ENCODE data around the gene ADAM8. TPM values are rescaled to one million over a fixed set of nuclear protein-coding genes. Genes with fewer than 3 reads are reported as not detected.
"Not testable (repeated sequence)": the region's sequence is repeated elsewhere in the genome, so short reads cannot be mapped to it uniquely, and the experiment has no call there.

Gene ADAM8
- polyA plus RNA-seq, 5 donors = 2.0 to 4.4 (median 2.6) TPM

DNA sequence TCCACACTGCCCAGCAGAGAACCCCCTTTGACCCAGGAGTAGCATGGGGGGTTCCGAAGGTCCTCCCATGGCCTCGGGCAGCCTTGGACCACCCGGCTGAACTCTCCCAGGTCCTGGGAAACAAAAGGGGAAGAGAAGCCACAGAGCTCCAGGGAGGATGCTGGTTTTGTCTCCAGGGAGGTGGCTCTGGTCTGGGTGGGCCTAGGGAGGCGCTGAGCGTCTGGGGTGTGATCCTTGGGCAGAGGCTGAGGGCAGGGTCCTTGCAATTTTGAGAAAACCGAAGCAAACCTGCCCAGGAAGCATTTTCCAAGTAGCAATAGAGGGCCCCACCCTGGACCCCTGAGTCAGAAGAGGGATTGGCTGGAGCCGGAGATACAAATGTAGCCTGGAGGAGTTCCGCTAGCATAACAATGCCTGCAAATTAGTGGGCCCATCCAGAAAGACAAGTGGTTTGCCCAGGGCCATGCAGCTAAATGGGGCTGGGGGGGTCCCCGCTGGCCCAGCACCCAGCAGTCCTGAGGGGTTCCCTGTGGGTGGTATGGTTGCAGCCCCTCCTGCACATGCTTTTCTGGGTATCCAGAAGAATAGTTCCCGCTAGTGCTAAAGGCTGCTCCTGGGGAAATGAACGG, 44.6 kb downstream of the ADAM8 start:
- DNase-seq = no peak

DNA sequence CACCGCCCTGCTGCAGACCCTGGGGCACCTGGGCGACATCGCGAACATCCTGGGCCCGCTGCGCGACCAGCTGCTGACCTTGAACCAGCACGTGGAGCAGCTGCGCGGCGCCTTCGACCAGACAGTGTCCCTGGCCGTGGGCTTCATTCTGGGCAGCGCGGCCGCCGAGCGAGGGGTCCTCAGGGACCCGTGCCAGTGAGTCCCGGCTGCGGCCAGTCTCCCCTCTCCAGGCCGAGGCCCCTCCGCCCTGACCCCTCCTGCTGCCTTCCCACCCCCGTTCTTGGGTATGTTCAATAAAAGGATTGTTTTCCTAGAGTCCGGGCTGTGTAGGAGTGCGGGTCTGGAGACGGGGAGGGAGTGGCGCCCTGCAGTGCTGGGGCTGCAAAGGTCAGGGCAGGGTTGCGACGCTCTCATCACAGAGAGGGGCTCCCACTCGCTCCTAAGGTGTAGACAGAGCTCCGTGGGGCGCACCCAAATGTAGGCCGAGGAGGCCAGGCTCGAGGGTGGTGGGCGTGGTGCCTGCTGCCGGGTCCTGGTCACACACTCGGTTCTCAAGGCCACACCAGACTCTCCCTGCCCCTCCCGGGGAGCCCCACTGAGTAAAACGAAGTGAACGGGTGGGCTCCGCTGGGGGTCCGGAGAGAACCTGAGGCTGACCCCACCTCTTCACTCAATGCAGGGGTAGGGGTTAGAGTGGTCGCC, 45.3 kb downstream of the ADAM8 start:
- DNase-seq = no peak

DNA sequence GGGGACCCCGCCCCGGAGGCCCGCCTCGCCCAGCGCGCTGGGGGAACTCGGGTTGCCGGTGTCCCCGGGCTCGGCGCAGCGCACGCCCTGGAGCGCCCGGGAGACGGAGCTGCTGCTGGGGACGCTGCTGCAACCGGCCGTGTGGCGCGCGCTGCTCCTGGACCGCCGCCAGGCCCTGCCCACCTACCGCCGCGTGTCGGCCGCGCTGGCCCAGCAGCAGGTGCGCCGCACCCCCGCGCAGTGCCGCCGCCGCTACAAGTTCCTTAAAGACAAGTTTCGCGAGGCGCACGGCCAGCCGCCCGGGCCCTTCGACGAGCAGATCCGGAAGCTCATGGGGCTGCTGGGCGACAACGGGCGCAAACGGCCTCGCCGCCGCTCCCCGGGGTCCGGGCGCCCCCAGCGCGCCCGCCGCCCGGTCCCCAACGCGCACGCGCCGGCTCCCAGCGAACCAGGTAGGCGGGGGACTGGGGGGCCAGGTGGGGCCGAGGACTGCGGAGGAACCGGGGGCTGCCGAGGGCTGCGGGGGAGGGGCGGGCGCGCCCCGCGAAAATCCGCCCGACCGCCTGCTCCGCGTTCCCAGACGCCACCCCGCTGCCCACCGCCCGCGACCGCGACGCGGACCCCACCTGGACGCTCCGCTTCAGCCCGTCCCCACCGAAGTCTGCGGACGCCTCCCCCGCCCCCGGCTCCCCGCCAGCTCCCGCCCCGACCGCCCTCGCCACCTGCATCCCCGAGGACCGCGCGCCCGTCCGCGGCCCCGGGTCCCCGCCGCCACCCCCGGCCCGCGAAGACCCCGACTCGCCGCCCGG, 46.1 kb downstream of the ADAM8 start:
- DNase-seq = no peak

DNA sequence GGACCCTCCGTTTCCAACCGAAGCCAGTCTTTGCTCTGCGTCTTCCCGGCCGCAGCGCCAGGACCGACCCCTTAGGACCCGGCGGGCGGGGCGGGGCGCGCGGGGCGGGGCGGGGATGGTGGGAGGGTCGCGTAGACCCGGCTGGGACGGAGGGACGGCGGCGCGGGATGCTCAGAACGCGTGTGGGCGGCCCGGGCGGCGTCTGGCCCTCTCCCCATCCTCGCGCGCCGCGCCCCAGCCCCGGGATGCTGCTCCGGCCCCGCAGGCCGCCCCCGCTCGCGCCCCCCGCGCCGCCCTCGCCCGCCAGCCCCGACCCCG, 46.7 kb downstream of the ADAM8 start, which contains the start of gene UTF1:
TSS of gene UTF1 (plus strand) at position 174 of the 318 bp plus-strand sequence. CDS start at position 246, 72 bp downstream.
- DNase-seq = no peak

- no peak for DNase-seq
These were observed 47.2 kb downstream of the ADAM8 start for GRCh38 chr10:133229265-133230043.

DNA sequence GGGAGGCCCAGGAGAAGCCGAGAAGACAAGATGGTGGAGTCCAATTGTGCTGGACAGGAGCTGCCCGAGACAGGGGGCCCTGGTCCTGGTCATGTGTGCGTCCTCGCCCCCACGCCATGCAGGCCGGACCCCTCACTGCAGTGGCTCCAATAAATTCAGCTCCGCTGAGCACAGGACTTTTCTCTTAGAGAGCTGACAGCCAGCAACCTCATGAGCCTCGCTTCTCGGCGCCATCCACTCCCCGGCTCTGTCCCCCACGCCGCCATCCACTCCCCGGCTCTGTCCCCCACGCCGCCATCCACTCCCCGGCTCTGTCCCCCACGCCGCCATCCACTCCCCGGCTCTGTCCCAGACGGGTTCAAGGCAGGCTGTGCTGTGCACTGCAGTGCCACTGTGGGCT, 49.4 kb downstream of the ADAM8 start:
- DNase-seq = no peak

GRCh38 chr10:133226251-133226808, 50.3 kb downstream of the ADAM8 start:
- no peak for DNase-seq

DNA sequence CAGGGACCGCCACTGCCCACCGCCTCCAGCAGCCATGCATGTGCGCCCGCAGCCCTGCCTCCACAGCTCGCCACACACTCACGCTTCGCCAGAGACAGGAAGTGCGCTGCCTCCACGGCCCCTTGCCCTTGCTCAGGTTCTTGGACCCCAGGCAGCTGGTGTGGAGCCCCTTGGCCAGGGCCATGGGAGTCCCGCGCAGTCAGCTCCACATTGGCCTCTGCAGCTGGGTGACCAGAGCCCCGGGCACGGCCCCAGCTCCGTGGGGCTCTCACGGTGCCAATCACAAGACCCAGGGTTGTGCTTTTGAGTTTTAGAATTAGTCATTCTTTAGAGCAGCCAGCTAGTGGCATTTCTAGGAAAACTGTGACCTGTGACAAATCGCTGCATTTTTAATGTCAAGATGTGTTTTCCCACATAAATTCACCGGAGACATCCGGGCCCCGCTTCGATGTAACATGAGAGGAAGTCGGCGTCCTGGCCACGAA, 50.9 kb downstream of the ADAM8 start:
- no peak for DNase-seq

GRCh38 chr10:133224756-133225372, 51.8 kb downstream of the ADAM8 start:
- no peak for DNase-seq

DNA sequence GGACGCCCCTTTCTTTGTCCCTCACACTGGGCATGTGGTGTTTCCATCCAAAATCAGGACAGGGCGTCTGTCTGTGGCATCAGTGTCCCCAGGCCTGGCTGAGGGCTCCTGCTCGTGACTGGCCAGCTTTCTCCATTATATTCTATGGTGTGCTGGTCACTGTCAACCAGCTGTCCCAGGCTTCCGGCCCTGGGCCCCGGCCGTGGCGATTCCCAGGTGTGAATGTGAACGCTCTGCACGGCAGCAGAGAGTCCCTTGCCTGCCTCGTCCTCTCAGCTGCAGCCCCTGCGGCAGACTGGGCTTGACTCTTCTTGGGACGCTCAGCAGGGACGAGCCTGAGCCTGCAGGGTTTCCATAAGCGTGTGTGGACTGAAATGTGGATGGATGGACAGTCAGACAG, 52.6 kb downstream of the ADAM8 start:
- DNase-seq = no peak

DNA sequence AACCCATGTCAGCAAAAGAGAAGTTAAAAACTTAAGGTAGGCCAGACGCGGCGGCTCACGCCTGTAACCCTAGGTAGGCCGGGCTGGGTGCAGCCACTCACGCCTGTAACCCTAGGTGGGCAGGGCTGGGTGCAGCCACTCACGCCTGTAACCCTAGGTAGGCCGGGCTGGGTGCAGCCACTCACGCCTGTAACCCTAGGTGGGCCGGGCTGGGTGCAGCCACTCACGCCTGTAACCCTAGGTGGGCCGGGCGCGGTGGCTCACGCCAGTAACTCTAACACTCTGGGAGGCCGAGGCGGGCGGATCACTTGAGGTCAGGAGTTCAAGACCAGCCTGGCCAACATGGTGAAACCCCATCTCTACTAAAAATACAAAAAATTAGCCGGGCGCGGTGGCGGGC, 54.9 kb downstream of the ADAM8 start:
- DNase-seq = not testable (repeated sequence)

DNA sequence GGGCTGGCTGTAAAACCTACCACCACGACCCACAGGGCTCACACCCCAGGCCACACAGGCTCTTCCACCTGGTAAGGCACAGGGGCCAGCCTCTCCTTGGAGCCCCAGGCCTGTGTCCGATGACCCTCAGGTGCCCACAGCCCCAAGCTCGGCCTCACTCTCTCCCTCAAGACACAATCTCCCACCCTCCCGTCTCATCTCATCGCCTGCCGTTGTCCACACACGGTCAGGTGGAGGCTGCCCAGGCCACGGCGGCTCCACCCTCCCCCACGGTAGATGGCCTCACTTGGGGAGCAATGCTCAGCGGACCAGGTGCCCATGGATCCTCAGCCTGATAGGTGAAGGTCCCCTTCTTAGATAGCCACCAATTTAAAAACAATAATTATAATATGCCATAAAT, 55.3 kb downstream of the ADAM8 start:
- no peak for DNase-seq

DNA sequence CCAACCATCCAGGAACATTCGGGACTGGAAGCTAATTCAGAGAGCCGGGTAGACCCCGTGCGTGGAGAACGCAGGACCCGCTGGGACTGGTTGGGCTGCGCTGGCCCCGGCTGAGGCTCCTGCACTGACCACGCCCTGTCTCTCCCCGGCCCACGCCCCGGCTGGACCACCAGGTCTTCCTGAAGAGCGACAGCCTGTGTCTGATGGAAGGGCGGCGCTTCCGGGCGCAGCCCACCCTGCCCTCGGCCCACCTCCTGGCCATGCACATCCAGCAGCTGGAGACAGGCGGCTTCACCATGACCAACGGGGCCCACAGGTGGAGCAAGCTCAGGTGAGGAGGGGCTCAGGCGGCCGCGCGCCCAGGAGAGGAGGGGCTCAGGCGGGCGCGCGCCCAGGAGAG, 56.9 kb downstream of the ADAM8 start:
- DNase-seq = no peak

DNA sequence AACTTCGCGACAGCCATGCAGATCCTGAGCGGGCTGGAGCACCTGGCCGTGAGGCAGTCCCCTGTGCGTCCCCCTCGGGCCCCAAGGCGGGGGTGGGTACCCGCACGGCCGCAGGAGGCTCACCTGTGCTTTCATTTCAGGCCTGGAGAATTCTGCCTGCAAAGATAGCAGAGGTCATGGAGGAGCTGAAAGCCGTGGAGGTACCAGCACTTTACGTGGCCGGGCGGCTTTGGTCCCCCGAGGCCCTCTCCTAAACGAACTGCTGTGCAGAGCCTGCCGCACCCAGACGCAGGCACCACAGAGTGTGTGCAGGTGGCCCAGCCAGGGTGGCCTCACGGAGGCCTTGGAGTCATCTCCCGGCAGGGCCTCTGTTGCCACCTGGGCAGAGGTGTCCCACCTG, 57.8 kb downstream of the ADAM8 start:
- DNase-seq = no peak

- no peak for DNase-seq
These were observed 58.7 kb downstream of the ADAM8 start for GRCh38 chr10:133217800-133218589.

GRCh38 chr10:133216776-133217175, 59.9 kb downstream of the ADAM8 start:
- no peak for DNase-seq

DNA sequence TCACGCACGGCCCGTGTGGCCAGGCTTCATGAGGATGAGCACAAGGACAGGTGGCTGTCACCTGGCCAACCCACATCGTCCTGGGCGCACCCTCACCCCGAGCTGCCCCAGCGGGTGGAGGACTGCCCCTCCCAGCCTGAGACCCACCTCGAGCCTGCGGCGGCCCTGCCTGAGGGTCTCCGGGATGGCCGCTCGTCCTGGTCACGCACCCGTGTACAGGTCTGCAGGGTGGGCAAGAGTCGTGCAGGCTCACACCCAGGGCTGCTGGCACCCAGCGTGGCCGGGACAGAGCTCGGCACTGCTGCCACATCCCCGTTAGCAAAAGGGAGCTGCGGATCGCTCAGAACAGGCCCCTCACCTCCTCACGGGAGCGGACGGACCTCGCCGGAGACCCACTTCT, 61.1 kb downstream of the ADAM8 start:
- no peak for DNase-seq

DNA sequence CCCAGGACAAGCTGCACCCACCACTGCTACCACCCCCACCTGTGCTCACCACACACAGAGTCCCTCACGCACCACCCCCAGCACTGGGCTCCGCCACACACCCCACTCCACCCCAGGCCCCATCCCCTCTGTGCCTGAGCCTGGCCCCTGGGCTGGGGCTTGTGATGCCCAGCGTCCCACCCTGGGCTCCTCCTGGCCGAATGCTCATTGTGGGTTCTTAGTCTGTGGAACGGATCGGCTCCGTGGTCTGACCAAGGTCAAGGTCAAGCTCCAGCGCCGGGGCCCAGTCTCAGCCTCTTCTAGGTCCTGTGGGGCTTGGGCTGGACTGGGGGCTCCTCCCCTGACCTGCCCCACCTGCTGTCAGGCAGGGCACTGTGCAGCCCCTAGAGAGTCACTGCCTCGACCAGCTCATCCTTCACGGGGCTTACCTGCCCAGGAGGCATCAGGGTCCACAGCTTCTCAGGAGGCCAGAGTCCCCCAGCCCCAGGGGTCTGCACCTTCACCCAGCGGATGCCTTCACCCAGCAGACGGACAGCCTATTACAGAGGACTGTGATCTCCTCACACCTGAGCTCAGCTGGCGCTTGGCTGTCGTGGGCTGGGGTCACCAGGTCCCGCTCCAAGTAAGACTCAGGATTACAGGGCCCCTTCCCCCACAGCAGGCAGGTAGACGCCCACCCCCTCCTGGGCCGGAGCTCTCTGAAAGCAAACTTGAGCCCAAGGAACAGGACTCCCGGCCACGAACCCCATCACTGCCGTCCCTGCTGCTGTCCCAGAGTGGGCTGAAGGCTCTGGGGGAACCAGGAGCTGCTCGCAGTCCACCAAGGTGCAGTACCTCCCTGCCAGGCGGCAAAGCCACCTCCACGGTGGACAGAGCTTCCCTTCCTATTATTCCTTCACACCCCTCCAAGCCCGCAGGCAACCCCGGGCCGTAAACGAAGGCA, 61.9 kb downstream of the ADAM8 start:
- DNase-seq = no peak
